Ecto neural progenitor cell (in vitro differentiated cells): ENCODE data around the gene TCEAL7.

Experiments
- DNase-seq: peaks from one replicate; pipeline ENCODE4 v3.0.0-alpha.2; 2018; ENCODE audit warnings: low spot score

TCEAL7 gene

DNA sequence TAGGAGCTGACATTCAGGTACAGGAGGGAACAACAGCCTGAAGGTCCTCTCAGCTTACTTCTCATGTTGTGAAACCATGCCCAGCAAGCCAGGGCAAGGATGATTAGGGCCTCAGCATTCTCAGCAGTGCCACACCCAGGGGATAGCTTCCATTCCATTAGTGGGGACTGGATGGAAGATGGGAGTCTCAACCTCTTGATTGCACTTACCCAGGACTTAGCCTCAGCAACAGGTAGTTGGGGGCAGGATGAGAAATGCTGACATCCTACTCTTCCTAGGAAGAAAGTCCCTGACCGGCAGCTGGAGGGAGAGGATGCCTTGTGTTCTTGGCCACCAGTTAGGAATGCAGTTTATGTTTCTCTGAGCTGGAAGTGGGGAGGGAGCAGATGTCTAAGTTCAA, 37.5 kb downstream of the TCEAL7 start:
- DNase-seq = no peak

DNA sequence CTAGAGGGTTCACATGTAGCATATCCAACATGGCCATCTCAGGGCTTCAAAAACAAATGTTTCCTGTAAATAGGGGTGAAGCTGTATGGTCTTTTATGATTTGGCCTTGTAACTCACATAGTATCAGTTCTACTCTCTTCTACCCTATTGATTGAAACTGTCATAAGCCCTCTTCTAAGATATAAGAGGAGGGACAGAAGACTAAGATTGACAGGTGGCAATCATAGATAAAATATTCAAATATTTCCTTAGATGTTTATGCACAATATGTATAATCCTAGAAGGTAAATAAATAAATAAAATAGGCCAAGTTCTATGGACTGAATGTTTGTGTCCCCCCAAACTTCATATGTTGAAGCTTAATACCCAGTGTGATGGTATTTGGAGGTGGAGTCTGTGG, 39.4 kb downstream of the TCEAL7 start:
- no peak for DNase-seq

DNA sequence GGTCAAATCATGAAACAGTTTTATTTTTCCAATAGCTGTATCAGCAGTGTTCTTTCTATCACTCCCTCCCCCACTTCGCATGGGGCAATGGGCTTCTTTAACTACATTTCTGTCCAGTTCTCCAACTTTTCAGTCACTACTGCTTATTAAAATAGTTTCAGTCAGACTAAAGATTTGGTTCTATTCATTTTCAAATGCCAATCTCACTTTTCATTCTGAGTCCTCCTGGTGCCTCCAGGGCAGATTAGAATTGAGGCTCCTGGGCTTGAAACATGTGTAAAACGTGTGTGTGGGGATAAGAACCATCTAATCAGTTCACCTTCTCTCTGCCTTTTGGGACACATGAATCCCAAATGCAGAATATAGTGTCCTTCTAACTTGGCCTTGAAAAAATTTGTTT, 42.8 kb downstream of the TCEAL7 start:
- DNase-seq = no peak

DNA sequence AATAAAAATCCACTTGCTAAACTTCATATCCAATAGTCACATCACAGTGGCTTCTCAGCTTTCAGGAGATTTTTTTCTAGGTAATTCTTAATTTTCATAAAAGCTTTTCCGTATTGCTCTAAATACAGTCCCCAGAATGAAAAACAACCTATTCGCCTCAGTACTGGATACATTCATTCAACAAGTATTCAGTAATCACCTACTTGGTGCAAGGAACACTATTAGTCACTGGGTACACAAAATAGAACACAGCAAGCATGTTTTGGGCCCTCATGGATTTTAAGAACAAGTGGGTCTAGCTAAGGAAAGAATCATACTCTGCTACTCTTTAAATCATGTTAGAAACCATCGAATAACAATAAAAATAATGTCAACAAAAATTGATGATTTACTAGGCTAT, 43.5 kb downstream of the TCEAL7 start:
- no peak for DNase-seq

DNA sequence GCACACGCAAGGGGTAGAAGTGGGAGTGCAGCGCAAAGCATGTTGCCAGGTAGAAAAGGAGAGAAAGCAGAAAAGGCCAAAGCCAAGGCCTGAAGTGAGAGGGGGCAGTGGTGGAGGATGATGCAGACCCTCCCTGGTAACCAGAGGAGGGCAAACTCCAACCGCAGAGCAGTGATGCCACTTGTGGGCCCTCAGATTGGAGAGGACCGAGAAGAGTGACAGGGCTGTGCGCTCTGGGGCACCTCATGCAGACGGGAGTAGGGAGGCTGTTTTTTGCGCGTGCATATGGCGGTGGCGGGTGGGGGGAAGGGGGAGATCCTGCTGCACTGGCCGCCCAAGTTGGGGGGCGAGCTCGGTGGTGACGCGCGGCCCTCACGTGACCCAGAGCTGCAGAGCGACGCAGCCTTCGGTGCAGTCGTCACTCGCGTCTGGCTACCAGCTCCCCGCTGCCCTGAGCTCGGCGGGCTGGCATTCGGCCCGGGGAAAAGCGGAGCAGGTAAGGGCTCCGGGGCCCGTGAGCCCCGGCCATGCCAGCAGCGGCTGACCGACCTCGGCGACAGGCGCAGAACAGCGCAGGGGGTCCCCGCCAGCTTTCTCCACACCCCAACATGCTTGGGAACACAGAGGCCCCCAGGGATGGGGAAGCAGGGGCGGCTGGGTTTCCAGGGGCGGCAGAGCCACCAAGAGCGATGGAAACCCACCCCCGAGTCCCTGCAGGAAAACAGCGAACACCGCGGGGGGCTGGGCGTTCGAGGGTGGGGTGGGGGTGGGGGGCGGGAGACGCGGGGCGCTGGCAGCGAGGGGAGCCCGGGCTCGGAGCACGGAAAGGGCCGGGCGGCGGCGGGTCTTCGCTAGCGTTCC, 46.3 kb downstream of the TCEAL7 start, which contains the start of gene BEX3:
Gene BEX3 (plus strand): TSS at position 421 of the 861 bp plus-strand sequence. CDS start 984 bp downstream, outside the sequence.
- peak; percentile 84 for DNase-seq

DNA sequence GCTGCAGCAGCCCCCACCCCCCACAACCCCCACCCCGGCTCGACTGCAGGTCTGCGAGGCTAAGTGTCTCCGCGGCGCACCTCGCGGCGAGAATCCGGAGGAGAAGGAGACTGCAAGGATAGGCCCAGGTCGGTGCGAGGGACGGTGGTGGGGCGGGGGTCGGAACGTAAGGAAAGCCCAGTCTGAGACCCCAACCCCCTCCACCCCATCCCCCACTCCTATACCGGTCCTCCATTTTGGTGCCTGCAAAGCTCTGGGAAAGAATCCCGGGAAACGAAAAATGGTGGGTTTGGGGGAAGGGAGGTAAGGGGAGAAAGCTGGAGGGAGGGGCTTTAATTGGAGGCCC, 46.9 kb downstream of the TCEAL7 start:
- DNase-seq = peak; percentile 67

DNA sequence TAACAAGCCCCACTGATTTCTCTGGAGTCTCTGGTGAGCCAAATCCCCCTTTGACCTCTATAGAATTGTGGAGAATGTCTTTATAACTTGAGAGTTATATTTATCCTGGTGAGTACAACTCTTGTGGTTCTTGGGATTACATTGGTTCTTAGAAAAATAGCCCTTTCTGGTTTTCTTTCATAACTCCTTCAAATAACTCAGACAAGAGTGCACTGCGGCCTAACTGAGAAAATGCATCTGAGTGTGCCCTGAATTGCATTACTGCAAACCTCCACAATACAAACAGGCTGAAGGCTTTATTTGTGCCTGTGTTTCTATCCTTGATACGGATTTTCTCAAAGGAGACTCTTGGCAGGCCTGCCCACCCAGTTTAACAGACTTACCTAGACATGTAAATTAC, 49.0 kb downstream of the TCEAL7 start:
- DNase-seq = no peak
